ENCODE results near the gene SLC51A. TPM values are rescaled to one million over a fixed set of nuclear protein-coding genes. Genes with fewer than 3 reads are reported as not detected.

SLC51A gene
- total RNA-seq, 2 experiments from 2014 or later: not detected

- POLR2A ChIA-PET: no interaction called here
Measured at GRCh38 chr3:196217307-196218154, 1.2 kb downstream of the SLC51A start.

DNA sequence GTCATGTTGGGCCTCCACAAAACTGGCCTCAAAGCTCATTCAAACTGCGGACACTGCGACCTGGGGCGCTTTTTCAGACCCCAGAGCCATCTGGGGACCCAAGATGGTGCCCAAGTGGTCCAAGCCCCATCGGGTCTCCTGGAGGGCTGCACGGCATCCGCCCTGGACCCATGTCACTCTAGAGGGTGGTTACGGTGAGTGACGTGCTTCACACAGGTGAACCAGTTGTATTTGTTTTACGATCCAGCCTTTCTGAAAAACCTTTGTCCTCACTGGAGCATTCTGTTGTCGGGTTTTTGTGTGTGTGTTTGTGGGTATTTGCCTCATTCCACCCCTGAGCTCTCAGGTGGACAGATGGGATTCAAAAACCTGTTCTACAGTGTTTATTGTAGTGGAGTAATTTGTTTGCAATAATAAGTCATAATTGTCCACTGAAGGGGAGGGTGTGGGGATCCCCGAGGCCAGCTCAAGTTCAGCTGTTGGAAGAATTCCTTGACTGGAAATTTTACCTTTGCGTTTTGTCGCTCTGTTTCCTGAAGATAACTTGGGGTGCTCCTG, 1.9 kb downstream of the SLC51A start:
- CTCF ChIA-PET: interaction anchor here (0.6 to 2.1 kb wide), 4 partner anchors 127 to 311 kb away, joined by 3 to 7 read pairs (median 4); no protein-coding TSS in a partner anchor
- no peaks in the 10 kb centered on the region for H3K36me3 Mint-ChIP-seq (ENCODE audit: low read depth)
- H3K4me1 Mint-ChIP-seq: peaks cover 12% of the 10 kb centered on the region
- no peak overlapping the region for H3K27ac Mint-ChIP-seq
- peaks cover 3% of the 10 kb centered on the region for H3K27me3 Mint-ChIP-seq
- intact Hi-C loops (cut with DNase I, micrococcal nuclease): loop anchor here in 1 of 2 experiments (2.0 kb wide), 2 partner anchors 57 to 215 kb away; partner anchors contain the start of gene UBXN7
- POLR2A ChIA-PET: interaction anchor here (0.7 kb wide), 2 partner anchors 65 to 775 kb away, joined by 3 read pairs; no protein-coding TSS in a partner anchor
- H3K9me3 Mint-ChIP-seq (ENCODE audit: low read depth): no peaks in the 10 kb centered on the region
- DNase-seq (no peak), ATAC-seq (no peak)
- no peak overlapping the region for H3K4me3 Mint-ChIP-seq

More at GRCh38 chr3:196217307-196218154, 1.2 kb downstream of the SLC51A start:
- ATAC-seq (no peak), DNase-seq (no peak)
- intact Hi-C loops (cut with DNase I, micrococcal nuclease): loop anchor here in 1 of 2 experiments (2.0 kb wide), 2 partner anchors 57 to 215 kb away; partner anchors contain the start of gene UBXN7
- Mint-ChIP-seq H3K4me3 (no peak overlapping the region), H3K36me3 (ENCODE audit: low read depth) (no peaks in the 10 kb centered on the region), H3K9me3 (ENCODE audit: low read depth) (no peaks in the 10 kb centered on the region), H3K27ac (peak overlapping the region; percentile 21), H3K4me1 (peaks cover 12% of the 10 kb centered on the region), H3K27me3 (no peaks in the 10 kb centered on the region)
- CTCF ChIA-PET: interaction anchor here (0.7 to 2.1 kb wide), 3 partner anchors 17 to 145 kb away, joined by 3 to 7 read pairs (median 4); no protein-coding TSS in a partner anchor

- Mint-ChIP-seq H3K4me3 (peak overlapping the region; percentile 69), H3K36me3 (ENCODE audit: low read depth) (no peaks in the 10 kb centered on the region), H3K4me1 (peaks cover 12% of the 10 kb centered on the region), H3K27me3 (peaks cover 3% of the 10 kb centered on the region), H3K27ac (peak overlapping the region; percentile 80), H3K9me3 (ENCODE audit: low read depth) (no peaks in the 10 kb centered on the region)
- ChIA-PET POLR2A (interaction anchor here (0.6 to 0.7 kb wide), 2 partner anchors 64 to 493 kb away, joined by 3 read pairs; partner anchors contain the start of genes CEP19 and PIGX), CTCF (interaction anchor here (0.6 to 2.1 kb wide), 3 partner anchors 128 to 160 kb away, joined by 3 to 7 read pairs (median 4); no protein-coding TSS in a partner anchor)
- intact Hi-C loops (cut with DNase I, micrococcal nuclease): loop anchor here (1.0 to 2.0 kb wide), 3 partner anchors 40 to 213 kb away; partner anchors contain the start of gene UBXN7 (in 1 of the 2)
- ATAC-seq (peak; percentile 95), DNase-seq (peak; percentile 81)
Measured at GRCh38 chr3:196219194-196219969, 3.0 kb downstream of the SLC51A start.

GRCh38 chr3:196219970-196220311, 3.6 kb downstream of the SLC51A start:
- Mint-ChIP-seq H3K4me1 (peaks cover 12% of the 10 kb centered on the region), H3K4me3 (no peak overlapping the region), H3K36me3 (ENCODE audit: low read depth) (no peaks in the 10 kb centered on the region), H3K27me3 (peaks cover 3% of the 10 kb centered on the region), H3K9me3 (ENCODE audit: low read depth) (no peaks in the 10 kb centered on the region), H3K27ac (no peak overlapping the region)
- POLR2A ChIA-PET: no interaction called here
- ATAC-seq: no peak
- DNase-seq: no peak
- CTCF ChIA-PET: no interaction called here
- intact Hi-C loops (cut with DNase I, micrococcal nuclease): loop anchor here (1.0 to 2.0 kb wide), 3 partner anchors 41 to 213 kb away; partner anchors contain the start of gene UBXN7 (in 1 of the 2)

DNA sequence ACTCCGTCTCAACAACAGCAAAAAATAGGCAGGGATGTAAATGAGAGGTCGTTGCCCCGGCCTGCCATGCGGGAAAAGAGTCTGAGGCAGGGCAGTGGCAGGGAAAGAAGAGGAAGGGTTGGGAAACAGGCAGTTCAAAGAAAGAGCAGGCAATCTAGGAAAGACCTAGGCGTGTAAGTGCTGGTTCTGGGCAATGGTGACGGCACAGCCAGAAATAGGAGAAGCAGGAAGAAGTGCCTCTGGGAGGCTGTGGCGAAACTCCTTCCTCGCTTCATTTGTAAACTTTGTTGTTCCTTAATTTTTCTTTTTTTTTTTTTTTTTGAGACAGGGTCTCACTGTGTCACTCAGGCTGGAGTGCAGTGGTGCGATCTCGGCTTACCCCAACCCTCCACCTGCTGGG, 4.3 kb downstream of the SLC51A start:
- Mint-ChIP-seq H3K9me3 (ENCODE audit: low read depth) (no peaks in the 10 kb centered on the region), H3K27me3 (peaks cover 5% of the 10 kb centered on the region), H3K4me1 (peaks cover 12% of the 10 kb centered on the region), H3K36me3 (ENCODE audit: low read depth) (no peaks in the 10 kb centered on the region), H3K4me3 (no peak overlapping the region), H3K27ac (peak overlapping the region; percentile 6)
- DNase-seq: no peak
- ChIA-PET POLR2A (no interaction called here), CTCF (no interaction called here)
- no peak for ATAC-seq
- intact Hi-C loops (cut with DNase I, micrococcal nuclease): no loop called here

DNA sequence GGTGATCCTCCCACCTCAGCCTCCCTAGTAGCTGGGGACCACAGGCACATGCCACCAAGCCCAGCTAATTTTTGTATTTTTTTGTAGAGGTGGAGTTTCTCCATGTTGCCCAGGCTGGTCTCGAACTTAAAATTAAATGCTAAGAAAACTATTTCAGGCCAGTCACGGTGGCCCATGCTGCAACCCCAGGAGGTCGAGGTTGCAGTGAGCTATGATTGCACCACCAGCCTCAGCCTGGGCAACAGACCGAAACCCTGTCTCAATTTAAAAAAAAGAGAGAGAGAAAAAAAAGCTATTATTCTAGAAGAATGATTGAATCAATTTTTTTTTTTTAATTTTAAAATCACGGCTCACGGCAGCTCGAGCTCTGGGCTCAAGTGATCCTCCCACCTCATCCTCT, 4.7 kb downstream of the SLC51A start:
- no peak for ATAC-seq
- POLR2A ChIA-PET: interaction anchor here (0.6 kb wide), 1 partner anchor 153 kb away, joined by 5 read pairs; no protein-coding TSS in a partner anchor

GRCh38 chr3:196222876-196223595, 6.7 kb downstream of the SLC51A start:
- peaks cover 12% of the 10 kb centered on the region for H3K4me1 Mint-ChIP-seq
- H3K27ac Mint-ChIP-seq: no peak overlapping the region
- no peaks in the 10 kb centered on the region for H3K9me3 Mint-ChIP-seq (ENCODE audit: low read depth)
- no peak for DNase-seq
- ChIA-PET CTCF (no interaction called here), POLR2A (no interaction called here)
- H3K4me3 Mint-ChIP-seq: no peak overlapping the region
- H3K27me3 Mint-ChIP-seq: peaks cover 5% of the 10 kb centered on the region
- H3K36me3 Mint-ChIP-seq (ENCODE audit: low read depth): no peaks in the 10 kb centered on the region
- intact Hi-C loops (cut with DNase I, micrococcal nuclease): no loop called here
- ATAC-seq: no peak

More for the DNA sequence above, 4.7 kb downstream of the SLC51A start:
- Mint-ChIP-seq H3K36me3 (ENCODE audit: low read depth) (no peaks in the 10 kb centered on the region), H3K27me3 (peaks cover 5% of the 10 kb centered on the region), H3K4me3 (no peak overlapping the region), H3K27ac (no peak overlapping the region), H3K4me1 (peaks cover 12% of the 10 kb centered on the region), H3K9me3 (ENCODE audit: low read depth) (no peaks in the 10 kb centered on the region)
- intact Hi-C loops (cut with DNase I, micrococcal nuclease): no loop called here
- CTCF ChIA-PET: interaction anchor here (0.6 to 1.4 kb wide), 3 partner anchors 24 to 192 kb away, joined by 3 to 4 read pairs (median 3); no protein-coding TSS in a partner anchor
- no peak for DNase-seq

GRCh38 chr3:196225086-196225485, 8.8 kb downstream of the SLC51A start:
- Mint-ChIP-seq H3K36me3 (ENCODE audit: low read depth) (no peaks in the 10 kb centered on the region), H3K27me3 (peaks cover 5% of the 10 kb centered on the region), H3K9me3 (ENCODE audit: low read depth) (no peaks in the 10 kb centered on the region), H3K4me1 (peaks cover 1% of the 10 kb centered on the region), H3K27ac (no peak overlapping the region), H3K4me3 (no peak overlapping the region)
- no peak for ATAC-seq
- intact Hi-C loops (cut with DNase I, micrococcal nuclease): no loop called here
- DNase-seq: no peak
- POLR2A ChIA-PET: no interaction called here
- CTCF ChIA-PET: interaction anchor here (0.9 kb wide), 2 partner anchors 29 to 297 kb away, joined by 3 read pairs; no protein-coding TSS in a partner anchor

DNA sequence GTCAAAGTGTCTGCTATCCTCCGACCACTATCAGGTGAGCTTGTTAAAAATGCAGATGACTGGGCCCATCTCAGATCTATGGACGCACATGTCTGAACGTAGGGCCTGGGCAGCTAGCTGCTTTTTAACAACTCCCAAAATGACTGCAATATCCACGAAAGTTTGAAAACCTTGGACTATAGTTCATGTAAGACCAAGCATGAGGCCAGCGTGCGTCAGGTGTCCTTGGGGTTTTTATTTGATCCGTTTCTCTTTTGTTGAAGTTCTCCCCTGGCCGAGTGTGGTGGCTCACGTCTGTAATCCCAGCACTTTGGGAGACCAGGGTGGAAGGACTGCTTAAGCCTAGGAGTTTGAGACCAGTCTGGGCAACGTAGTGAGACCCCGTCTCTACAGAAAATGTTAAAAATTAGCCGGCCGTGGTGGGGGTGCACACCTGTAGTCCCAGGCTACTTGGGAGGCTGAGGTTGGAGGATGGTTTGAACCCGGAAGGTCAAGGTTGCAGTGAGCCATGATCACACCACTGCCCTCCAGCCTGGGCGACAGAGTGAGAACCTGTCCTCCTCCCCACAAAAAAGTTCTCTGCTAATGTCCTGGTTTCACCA, 9.5 kb downstream of the SLC51A start:
- POLR2A ChIA-PET: no interaction called here
- no peak for ATAC-seq
- no peak for DNase-seq
- Mint-ChIP-seq H3K9me3 (ENCODE audit: low read depth) (no peaks in the 10 kb centered on the region), H3K27me3 (peaks cover 5% of the 10 kb centered on the region), H3K4me3 (no peak overlapping the region), H3K36me3 (ENCODE audit: low read depth) (no peaks in the 10 kb centered on the region), H3K27ac (no peak overlapping the region), H3K4me1 (no peaks in the 10 kb centered on the region)
- intact Hi-C loops (cut with DNase I, micrococcal nuclease): no loop called here
- CTCF ChIA-PET: interaction anchor here (0.9 kb wide), 2 partner anchors 28 to 296 kb away, joined by 3 read pairs; no protein-coding TSS in a partner anchor

DNA sequence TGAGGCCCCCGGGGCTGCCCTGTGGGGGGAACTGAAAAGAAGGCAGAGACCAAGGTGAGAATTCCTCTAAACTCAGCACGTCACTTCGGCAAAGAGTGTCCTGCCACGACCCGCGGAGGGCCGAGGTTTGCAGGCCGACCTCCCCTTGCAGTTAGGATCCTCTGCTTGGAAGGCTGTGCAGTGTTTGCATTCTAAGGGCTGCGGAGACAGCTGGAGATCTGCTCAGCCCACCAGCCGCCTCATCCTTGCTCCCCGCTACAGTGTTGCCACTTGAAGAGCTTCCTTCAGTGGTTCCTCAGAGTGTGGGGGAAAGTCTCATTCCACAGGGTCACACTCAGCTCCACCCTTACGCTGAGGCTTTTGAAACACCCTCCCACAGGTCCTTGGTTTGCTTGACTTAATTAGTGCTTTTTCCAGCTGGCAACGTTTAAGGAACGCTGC, 10.8 kb downstream of the SLC51A start:
- no peak for ATAC-seq
- Mint-ChIP-seq H3K9me3 (ENCODE audit: low read depth) (no peaks in the 10 kb centered on the region), H3K4me3 (no peak overlapping the region), H3K27ac (no peak overlapping the region), H3K4me1 (peaks cover 3% of the 10 kb centered on the region), H3K27me3 (peaks cover 5% of the 10 kb centered on the region), H3K36me3 (ENCODE audit: low read depth) (no peaks in the 10 kb centered on the region)
- no peak for DNase-seq
- ChIA-PET CTCF (interaction anchor here (0.9 kb wide), 1 partner anchor 204 kb away, joined by 4 read pairs; no protein-coding TSS in a partner anchor), POLR2A (interaction anchor here (0.6 kb wide), 1 partner anchor 481 kb away, joined by 4 read pairs; no protein-coding TSS in a partner anchor)
- intact Hi-C loops (cut with DNase I, micrococcal nuclease): no loop called here

Measured in activated CD4-positive, alpha-beta T cell treated with anti-CD3 and anti-CD28 coated beads for 36 hours (primary cell).